ENCODE results near the gene PPT2. TPM values are rescaled to one million over a fixed set of nuclear protein-coding genes. Genes with fewer than 3 reads are reported as not detected.

PPT2 gene
- total and polyA plus RNA-seq, 2 of the 8 experiments (the other 6 are each of a cell fraction or from before 2014, with no cell fraction given), result 24.1 to 39.5 TPM

DNA sequence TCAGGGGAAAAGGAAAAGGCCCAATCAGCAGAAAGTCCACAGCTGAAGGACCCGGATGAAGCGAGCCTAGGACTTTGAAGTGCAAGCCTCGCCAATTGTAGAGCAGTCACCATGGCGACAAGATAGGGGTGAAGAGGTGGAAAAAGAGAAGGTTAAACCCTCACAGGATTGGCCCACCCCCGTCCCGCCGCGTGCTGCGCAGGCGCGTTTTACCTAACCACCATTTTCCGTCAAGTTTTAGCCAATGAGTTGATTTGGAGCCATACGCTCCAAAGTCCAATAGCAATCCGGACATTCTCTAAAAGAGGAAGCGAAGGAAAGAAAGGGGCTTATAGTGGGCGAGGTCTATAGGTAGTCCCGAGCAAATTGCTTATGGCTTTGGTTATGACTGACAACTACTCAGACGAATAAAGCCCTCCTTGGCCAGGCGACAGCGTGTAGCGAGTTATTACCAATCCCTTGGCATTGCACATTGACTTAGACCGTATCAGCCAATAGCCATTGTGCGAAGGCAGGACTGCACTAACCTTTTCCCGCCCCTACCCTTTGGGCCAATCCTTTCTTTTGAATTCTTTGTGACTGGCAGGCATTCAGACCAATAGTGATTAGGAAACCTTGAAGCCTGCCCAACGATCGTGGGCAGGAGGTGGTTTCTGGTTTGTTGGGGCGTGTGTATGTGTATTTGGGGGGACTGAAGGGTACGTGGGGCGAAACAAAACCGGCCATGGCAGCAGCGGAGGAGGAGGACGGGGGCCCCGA lies 24.0 kb downstream of the PPT2 start, which contains the start of gene RNF5 (continued):
- peak; percentile 68 for TF ChIP-seq NRF1 (IDR thresholded peaks at IDR 0.05; ENCODE audit: low read depth, low read length)
- no peak for TF ChIP-seq SIRT6 (IDR thresholded peaks at IDR 0.05; ENCODE audit: low read length)
- no peak for TF ChIP-seq CHD7 (IDR thresholded peaks at IDR 0.05; ENCODE audit: insufficient replicate concordance, low read length)
- no peak for TF ChIP-seq CTBP2 (IDR thresholded peaks at IDR 0.05; ENCODE audit: borderline replicate concordance, insufficient read depth, insufficient read length, low read length)
- peak; percentile 79 for TF ChIP-seq SP2 (IDR thresholded peaks at IDR 0.05; ENCODE audit: low read length)
- peak in 1 of 2 experiments; percentile 20; a peak in 2 of 4 replicates for TF ChIP-seq SIN3A (conservative IDR thresholded peaks at IDR 0.05 in 1 of 2, IDR thresholded peaks at IDR 0.05 in 1 of 2; ENCODE audit: low read depth in 1 of 2, low read length in 2 of 2)
- no peak for TF ChIP-seq RNF2 (IDR thresholded peaks at IDR 0.05; ENCODE audit: borderline replicate concordance, low read depth, low read length, missing control alignments, poor library complexity, severe bottlenecking)
- TF ChIP-seq YY1 (IDR thresholded peaks at IDR 0.05; ENCODE audit: low read depth, low read length), result peak; percentile 6; the same call in 1 of the 2 replicates
- peak; percentile 49; the same call in 1 of the 2 replicates for TF ChIP-seq CREB1 (IDR thresholded peaks at IDR 0.05)
- peak; percentile 33; the same call in 1 of the 2 replicates for TF ChIP-seq POLR2AphosphoS5 (IDR thresholded peaks at IDR 0.05; ENCODE audit: low read depth, low read length)

All from H1 (cell line).